GM18502 (cell line): ENCODE measurements around the gene KLHL40.

Experiments
- ATAC-seq: cut with Tn5 transposase; IDR thresholded peaks from one replicate; pipeline ENCODE4 v1.9.1; 2021; ENCODE audit warnings: mild to moderate bottlenecking; ENCODE audit not compliant: unreplicated experiment, poor library complexity

Gene KLHL40

DNA sequence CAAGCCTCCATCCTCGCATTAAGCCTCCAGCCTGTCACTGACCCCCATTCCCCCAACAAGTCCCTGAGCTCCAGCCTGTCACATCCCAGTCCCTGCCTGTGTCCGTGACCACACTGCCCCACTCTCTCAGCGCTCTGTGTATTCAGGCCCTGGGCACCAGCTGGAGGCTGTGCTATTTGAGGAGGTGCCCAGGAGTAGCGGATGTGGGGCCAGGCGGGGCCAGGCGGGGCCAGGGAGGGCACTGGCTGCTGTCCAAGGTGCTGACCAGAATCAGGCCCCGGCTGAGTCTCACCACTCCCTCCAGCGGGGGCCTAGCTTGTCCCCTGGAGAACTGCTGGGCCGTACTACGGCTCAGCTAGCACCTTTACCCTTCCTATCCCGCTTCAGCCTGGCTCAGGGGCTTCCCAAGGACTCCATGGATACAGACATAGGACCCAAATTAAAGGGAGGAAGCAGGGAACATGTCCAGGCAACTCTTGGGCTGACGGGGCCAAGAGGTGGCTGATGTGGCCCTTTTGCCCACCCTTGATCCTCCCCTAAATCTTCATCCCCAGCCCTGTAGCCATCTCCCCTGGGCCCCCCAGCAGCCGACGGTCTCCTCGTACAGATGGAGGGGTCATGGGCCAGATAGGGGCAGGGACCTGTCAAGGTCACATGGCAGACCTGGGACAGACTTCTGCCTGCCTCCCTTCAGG lies 16.2 kb downstream of the KLHL40 start:
- no peak for ATAC-seq

- no peak for ATAC-seq
These were observed 17.0 kb downstream of the KLHL40 start, which contains the start of gene HHATL for GRCh38 chr3:42702066-42702951. HHATL (minus strand) TSS chr3:42702798; CDS start chr3:42700826, 1,972 bp downstream.

GRCh38 chr3:42702982-42703694 lies 17.8 kb downstream of the KLHL40 start:
- ATAC-seq: no peak

DNA sequence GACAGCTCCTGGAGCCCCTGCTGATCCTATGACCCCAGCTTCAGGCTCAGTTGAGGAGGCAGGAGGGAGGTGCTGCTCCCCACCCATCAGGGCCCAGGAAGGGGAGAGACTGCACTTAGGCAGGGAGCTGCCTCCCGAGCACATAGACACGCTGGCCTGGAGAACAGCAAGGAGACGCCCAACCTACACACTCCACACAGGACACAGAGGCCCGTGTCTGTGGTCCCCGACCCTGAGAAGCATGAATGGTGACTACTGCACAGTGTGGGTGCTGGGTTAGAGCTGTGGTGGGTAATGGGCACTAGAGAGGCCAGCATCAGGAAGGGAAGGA lies 18.3 kb downstream of the KLHL40 start:
- ATAC-seq: no peak

DNA sequence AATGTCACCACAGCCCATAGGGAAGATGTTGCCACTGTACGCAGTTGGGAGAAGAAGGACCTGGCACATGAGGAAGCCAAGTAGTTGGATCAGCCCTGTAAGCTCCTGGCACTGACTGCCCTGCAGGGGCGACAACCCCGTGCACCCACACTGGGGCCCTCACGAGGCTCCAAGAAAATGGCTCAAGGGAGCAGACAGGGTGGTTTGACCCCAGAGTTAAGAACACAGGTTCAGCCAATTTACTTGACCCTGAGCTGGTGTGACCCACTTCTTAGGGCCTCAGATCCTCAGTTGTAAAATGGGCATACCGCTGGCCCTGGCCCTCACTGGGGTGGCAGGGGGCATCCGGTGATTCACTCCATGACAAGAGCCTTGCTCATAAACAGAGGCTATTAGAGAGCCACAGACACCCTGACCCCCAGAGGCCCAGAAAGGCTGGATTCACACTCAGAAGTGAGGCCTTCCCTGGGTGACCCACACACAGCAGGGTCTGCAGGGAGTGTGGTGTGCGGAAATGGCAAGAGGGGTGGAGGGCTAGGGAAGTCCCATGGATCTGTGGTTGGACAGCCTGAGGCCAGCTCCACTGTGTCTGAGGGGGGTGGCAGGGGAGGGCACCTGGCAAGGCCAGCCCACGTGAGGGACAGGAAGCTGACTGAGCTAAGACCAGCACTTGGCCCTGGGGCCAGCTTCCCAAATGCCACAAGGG lies 19.0 kb downstream of the KLHL40 start:
- ATAC-seq: no peak

DNA sequence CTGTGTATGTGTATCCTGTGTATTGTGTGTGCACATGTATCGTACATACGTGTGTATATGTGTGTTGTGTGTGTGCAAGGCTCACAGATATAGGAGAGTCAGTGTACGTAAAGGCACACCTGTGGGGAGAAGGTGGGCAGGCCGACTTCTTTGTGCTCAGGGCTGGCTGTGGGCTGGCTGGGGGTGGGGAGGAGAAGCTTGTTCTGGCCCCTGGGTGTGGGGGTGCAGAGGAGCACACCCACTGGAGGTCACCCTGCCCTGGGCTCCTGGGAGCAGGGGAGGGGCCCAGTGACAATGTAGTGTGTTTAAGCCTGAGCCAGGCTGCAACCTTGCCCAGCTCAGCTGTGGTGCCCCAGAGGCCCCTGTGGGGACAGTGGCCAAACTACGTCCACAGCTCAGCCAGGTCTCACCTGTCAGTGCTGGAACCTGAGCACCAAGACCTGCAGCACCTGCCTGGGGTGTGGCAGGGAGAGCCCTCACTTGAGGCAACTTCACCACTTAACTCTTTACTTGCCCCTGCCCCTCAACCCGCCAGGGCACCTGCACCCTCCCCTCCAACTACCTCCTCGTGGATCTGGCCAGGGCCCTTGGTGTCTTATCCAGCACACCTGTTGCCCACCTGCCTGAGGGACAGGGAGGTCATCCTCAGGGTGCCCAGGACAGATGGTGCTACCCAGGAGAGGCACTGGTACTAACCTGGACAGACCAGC lies 19.9 kb downstream of the KLHL40 start:
- no peak for ATAC-seq

DNA sequence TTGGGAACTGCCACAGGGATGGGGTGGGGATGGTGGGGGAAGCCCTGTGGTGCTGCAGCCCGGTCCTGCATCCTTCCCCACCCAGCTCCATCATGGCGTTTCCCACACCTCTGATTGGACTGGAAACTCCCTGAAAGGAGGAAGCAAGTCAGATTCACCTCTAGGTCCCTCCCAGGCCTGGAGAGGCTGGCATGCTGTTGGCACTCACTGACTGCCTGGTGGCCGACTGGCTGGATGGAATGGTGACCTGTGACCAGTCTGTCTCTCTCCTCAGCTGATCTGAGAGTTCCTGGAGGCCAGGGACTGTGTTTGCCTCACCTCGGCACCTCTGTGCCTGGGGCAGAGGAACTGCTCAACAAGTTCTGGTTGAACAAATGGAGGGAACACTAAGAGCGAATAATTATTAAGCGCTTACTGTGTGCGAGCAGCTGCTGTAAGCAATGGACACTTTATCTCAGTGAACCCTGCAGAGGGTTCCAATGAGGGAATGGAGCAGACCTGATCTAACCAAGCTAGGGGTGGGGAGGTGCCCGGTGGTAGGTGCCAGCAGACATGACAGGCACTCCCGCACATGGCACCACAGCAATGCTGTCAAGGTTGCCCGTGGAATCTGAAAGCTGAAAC lies 20.7 kb downstream of the KLHL40 start:
- ATAC-seq: no peak

DNA sequence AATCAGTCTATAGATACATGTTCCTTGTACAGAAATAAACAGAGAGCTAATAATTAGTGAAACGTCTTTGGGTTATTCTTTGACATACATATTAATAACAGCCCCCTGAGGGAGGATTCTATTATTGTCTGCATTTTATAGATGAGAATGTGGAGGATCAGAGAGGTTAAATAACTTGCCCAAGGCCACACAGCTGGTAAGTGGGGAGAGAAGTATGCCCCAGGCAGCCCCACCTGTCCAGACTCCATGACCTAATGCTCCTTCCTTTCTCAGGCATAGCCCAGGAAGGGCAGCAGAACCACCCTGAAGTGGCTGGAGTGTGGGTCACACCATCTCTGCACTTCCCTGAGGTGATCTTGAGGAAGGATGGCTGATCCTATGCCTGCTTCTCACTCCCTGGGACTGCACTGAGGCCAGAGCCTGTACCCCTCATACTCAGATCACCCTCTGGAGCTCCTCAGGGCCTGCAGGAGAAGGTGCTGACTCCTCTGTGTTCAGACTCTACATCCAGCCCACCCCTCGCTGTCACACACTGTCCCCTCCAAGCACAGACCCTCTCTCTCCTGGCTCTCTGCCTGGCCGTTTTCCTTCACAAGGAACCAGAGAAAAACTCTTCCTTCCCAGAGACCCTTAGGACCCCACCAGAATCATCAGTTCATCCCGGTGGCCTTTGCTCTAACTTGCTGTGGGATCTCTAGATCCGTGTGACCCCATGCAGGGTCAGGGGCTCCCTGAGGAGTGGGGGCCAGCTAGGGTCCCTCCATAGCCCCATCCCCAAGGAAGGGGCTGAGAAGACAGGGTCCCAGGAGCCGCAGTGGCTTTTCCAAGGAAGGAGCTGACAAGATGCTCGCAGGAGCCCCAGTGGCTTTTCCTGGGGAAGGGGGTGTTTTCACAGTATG lies 21.6 kb downstream of the KLHL40 start:
- no peak for ATAC-seq

DNA sequence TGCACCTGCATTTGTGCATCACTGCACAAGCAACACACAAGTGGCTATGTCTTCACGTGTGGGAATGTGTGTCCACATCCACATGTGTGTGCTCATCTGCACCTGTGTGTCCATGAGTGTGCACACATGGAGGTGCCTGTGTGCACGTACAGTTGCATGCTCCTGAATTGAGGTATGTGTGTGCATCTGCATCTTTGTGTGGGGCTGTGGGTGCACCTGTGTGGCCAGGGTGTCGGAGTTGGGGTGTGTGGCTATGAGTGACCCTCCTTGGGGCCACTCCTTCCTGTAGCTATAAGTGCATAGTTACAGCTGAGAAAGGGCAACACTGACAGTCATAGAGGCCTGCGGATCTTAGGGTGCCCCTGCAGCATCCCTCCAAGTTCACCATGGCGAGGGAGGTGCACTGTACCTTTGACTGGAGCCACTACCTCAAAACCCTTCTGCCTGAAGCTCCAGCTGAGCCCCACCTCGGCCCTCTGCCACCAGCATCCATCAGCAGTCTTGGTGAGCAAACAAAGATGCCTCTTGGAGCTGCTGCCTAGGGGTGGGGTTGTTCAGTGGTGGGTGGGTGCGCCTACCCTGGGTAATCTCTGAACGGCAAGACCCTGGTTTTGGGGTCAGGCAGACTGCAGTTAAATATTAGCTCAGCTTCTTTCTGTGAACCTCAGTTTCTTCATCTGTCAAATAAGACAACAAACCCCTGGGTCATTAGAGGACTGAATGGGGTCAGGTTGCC lies 22.5 kb downstream of the KLHL40 start:
- no peak for ATAC-seq

DNA sequence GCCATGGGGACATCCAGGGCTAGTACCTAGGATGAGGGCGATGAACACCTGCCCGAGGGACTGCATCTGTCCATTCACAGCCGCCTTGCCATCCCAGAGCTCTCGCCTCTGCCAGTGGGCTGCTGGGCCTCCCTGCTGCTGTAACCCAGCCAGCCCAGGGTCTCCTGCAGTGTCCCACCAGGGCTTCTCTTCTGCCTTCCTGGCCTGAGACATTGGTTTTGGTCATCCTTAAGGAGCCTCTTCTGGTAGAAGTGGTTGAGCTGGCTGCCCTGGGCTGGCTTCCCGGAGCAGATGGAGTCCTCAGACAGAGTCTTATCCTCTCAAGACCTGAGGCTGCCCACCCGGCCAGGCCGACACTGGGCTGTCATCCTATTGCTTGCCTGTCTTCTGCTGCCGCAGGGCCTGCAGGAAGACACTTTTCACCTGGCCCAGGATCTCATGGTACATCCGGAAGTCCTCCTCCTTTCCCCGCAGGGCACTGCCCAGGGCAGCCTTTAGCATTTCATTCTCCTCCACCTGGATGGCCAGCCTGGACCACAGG lies 23.3 kb downstream of the KLHL40 start:
- ATAC-seq: no peak

DNA sequence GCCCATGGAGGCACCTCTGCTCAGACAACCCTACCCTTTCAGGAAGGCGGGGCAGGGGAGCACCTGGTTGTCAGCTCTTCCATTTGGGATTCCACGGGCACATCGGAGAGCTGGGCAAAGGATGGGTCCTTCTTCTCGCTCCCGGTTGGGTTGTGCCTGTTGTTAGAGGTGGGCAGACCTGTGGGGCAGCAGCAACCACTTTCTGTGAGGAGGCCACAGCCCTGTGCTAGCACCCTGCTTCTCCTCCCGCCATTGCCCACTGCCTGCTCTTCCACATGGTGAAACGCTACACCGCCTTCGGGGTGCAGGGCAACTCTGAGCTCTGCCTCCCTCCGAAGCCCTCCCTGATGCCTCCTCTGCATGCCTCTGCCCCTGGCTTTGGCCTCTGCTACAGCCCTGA lies 24.3 kb downstream of the KLHL40 start:
- ATAC-seq: no peak

DNA sequence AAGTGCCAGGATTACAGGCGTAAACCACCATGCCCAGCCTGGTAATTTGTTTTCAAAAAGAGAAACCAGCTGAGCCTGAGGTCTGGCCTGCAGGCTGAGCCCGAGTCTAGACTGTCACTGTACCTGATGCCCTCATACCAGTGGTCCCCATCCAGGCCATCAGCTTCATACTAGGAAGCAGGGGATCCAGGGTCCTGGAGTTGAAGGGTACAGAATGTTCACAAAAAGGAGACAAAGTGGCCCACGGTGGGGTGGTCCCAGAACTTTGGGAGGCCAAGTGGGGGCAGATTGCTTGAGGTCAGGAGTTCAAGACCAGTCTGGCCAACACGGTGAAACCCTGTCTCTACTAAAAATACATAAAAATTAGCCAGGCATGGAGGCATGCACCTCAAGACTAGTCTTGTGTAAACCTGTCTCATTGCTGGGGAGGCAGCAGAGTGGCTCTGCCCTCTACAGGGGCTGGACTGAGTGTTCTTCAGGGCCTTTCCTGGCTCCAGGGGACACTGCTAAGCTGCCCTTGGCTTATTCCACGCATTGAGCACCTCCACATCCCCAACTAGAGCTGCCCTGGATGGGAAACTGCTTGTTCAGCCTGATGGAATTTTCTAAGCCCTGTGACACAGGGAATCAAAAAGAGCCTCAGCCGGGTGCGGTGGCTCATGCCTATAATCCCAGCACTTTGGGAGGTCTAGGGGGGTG lies 25.1 kb downstream of the KLHL40 start:
- ATAC-seq: no peak

DNA sequence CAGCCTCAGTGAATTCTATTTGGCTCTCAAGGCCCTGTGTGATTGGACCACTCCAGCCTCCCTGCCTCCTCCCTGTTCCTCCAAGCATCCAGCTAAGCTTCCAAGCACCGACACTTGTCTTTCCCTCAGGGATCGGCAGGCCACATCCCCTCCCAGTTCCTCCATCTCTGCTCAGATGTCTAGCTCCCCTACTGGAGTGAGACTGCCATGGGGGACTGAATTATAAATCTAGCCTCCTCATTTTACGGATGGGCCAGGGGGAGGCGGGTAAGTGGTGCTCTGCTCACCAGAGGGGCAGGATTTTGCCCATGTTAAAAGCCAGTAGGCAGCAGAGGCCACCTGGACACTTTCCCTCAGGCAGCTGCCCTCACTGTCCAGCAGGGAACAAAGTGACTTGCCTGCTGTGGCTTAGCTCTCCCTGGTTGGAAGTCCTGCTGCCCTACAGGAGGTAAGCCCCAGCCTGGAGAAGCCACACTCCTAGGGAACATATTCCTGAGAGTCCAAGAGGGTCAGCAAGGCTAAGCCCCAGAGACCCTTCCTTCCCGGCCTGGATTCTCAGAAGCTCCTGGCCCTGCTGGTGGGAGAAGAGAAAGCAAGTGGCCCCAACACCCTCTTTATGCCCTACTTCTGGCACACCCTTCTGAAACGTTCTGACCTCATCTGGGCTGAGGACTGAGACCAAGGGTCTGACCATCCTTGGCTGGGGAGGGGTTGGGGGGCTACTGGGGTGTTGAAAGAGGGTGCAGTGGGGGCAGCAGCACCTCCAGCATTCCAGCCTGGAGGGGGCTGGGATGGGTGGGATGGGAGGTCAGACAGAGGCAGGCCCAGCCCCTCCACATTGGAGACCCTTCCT lies 26.4 kb downstream of the KLHL40 start:
- ATAC-seq: no peak

GRCh38 chr3:42712344-42712648 lies 27.0 kb downstream of the KLHL40 start:
- ATAC-seq: no peak

- ATAC-seq: no peak
These were observed 27.5 kb downstream of the KLHL40 start for GRCh38 chr3:42712688-42713372.

DNA sequence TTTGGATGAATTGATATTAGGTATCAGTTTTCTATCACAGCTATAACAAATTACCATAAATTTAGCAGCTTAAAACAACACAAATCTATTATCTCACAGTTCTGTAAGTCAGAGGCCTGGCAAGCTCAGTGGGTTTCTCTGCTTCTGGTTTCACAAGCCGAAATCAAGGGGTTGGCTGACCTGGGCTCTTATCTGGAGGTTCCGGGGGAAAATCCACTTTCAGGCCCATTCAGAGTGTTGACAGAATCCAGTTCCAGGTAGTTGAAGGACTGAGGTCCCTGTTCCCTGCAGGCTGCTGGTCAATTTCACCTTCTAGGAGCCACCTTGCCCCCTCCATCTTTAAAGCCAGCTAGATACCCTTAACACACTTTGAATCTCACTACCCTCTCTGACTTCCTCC lies 28.4 kb downstream of the KLHL40 start:
- no peak for ATAC-seq
